CD14-positive monocyte (primary cell): Measurements from ENCODE around the gene ITSN1. TPM values are rescaled to one million over a fixed set of nuclear protein-coding genes. Genes with fewer than 3 reads are reported as not detected.
A peak's percentile ranks its signal among the peaks of the same experiment; 100 is the strongest.

Experiments used
- DNase-seq, 3 donors: peaks; one replicate each; pipeline ENCODE4 v3.0.0-alpha.2; 2011 to 2022
- H2AFZ ChIP-seq: 2 replicates; pipeline ENCODE4 v1.6.0; 2012; ENCODE audit warnings: mild to moderate bottlenecking, low read depth, low read length, inconsistent platforms; ENCODE audit not compliant: insufficient read depth, poor library complexity, severe bottlenecking
- H3K27ac ChIP-seq, 2 donors: 1 replicate in 1 of 2; 2 replicates in 1 of 2; pipeline ENCODE4 v1.5.1; 2012 to 2013; ENCODE audit warnings: low read length in 2 of 2, control low read depth in 1 of 2, inconsistent platforms in 1 of 2, low read depth in 1 of 2, mild to moderate bottlenecking in 1 of 2
- H3K27me3 ChIP-seq, 2 donors: one replicate each; pipeline versions ENCODE4 v1.6.0 to v1.6.1; 2011 to 2013; ENCODE audit warnings: low read length in 2 of 2; ENCODE audit not compliant: control insufficient read depth in 2 of 2, insufficient read depth in 2 of 2
- H3K36me3 ChIP-seq, 2 donors: replicated peaks in 1 of 2; 1 replicate in 1 of 2; 2 replicates in 1 of 2; pipeline versions ENCODE4 v1.5.1 to v1.6.1; 2012 to 2013; ENCODE audit warnings: low read length in 2 of 2, control low read depth in 1 of 2, inconsistent platforms in 1 of 2, mild to moderate bottlenecking in 1 of 2; ENCODE audit not compliant: insufficient read depth in 2 of 2, control insufficient read depth in 1 of 2
- H3K4me1 ChIP-seq, 2 donors: 1 replicate in 1 of 2; 2 replicates in 1 of 2; pipeline versions ENCODE4 v1.5.1 to v1.6.1; 2012 to 2013; ENCODE audit warnings: low read length in 2 of 2, control low read depth in 1 of 2, inconsistent platforms in 1 of 2, mild to moderate bottlenecking in 1 of 2, moderate library complexity in 1 of 2; ENCODE audit not compliant: insufficient read depth in 2 of 2, control insufficient read depth in 1 of 2
- H3K4me2 ChIP-seq: replicated peaks from 2 replicates; pipeline ENCODE3; 2012; ENCODE audit warnings: low read length, moderate library complexity, mild to moderate bottlenecking; ENCODE audit not compliant: poor library complexity, severe bottlenecking; ENCODE audit errors: extremely low read depth
- H3K4me3 ChIP-seq, 3 experiments: fragments of 200-600 bp in 1 of 3; sonication (generic) in 1 of 3; replicated peaks in 1 of 3; 1 replicate in 2 of 3; 2 replicates in 1 of 3; pipeline ENCODE4 v1.5.1; 2011 to 2013; ENCODE audit warnings: low read length in 3 of 3, mild to moderate bottlenecking in 3 of 3, control low read depth in 2 of 3, low read depth in 2 of 3, inconsistent platforms in 1 of 3, moderate library complexity in 1 of 3
- H3K79me2 ChIP-seq: 2 replicates; pipeline ENCODE4 v1.6.0; 2012; ENCODE audit warnings: mild to moderate bottlenecking, control low read depth, inconsistent platforms, low read length, moderate library complexity; ENCODE audit not compliant: insufficient read depth
- H3K9ac ChIP-seq: 2 replicates; pipeline ENCODE4 v1.6.0; 2017; ENCODE audit warnings: low read length, mild to moderate bottlenecking; ENCODE audit not compliant: insufficient read depth, poor library complexity, severe bottlenecking
- H3K9me3 ChIP-seq, 2 donors: replicated peaks in 1 of 2; 1 replicate in 1 of 2; 2 replicates in 1 of 2; pipeline versions ENCODE4 v1.5.1 to v1.6.1; 2012 to 2013; ENCODE audit warnings: low read length in 2 of 2, control low read depth in 1 of 2; ENCODE audit not compliant: control insufficient read depth in 1 of 2, insufficient read depth in 1 of 2
- H4K20me1 ChIP-seq: 2 replicates; pipeline ENCODE4 v1.6.0; 2012; ENCODE audit warnings: mild to moderate bottlenecking, low read length, control low read depth, moderate library complexity; ENCODE audit not compliant: insufficient read depth
- H3K27ac Mint-ChIP-seq, 7 donors: one replicate each; pipeline ENCODE4 v1.8.0; 2020; ENCODE audit warnings: mild to moderate bottlenecking in 7 of 7, mixed read lengths in 7 of 7, moderate library complexity in 6 of 7, inconsistent platforms in 2 of 7
- H3K27me3 Mint-ChIP-seq, 3 donors: one replicate each; pipeline ENCODE4 v1.8.0; 2021 to 2022; ENCODE audit warnings: low read depth in 3 of 3, mild to moderate bottlenecking in 3 of 3, mixed read lengths in 3 of 3, moderate library complexity in 3 of 3, inconsistent platforms in 1 of 3
- H3K36me3 Mint-ChIP-seq, 2 donors: one replicate each; pipeline ENCODE4 v1.8.0; 2020; ENCODE audit warnings: mixed read lengths in 2 of 2, inconsistent platforms in 1 of 2, mild to moderate bottlenecking in 1 of 2
- H3K4me1 Mint-ChIP-seq: one replicate; pipeline ENCODE4 v1.8.0; 2020; ENCODE audit warnings: mild to moderate bottlenecking, mixed read lengths
- H3K4me3 Mint-ChIP-seq, 2 donors: one replicate each; pipeline ENCODE4 v1.8.0; 2020; ENCODE audit warnings: mild to moderate bottlenecking in 2 of 2, mixed read lengths in 2 of 2, moderate library complexity in 1 of 2
- H3K9me3 Mint-ChIP-seq, 7 donors: one replicate each; pipeline ENCODE4 v1.8.0; 2020 to 2022; ENCODE audit warnings: mixed read lengths in 7 of 7, mild to moderate bottlenecking in 6 of 7, moderate library complexity in 6 of 7, inconsistent platforms in 2 of 7
- CTCF ChIP-seq: fragments of 200-600 bp; IDR thresholded peaks from one replicate; pipeline ENCODE4 v1.8.0; 2022; ENCODE audit warnings: antibody characterized with exemption, mild to moderate bottlenecking
- WGBS: methylation state at CpG from one replicate; pipeline ENCODE4 v1.1.5; 2013; ENCODE audit warnings: missing lambda C conversion rate; ENCODE audit not compliant: insufficient coverage; 5-methylcytosine and 5-hydroxymethylcytosine counted together
- intact Hi-C, 2 donors: fragments of 100-400 bp; cut with micrococcal nuclease; formaldehyde crosslinking; loops; one replicate each; pipeline versions ENCODE4 v1.15.0 to v1.15.1; 2023
- polyA plus RNA-seq, 3 donors: library from polyadenylated mRNA; depleted of rRNA in 1 of 3; unstranded in 2 of 3; stranded (reverse) in 1 of 3; fragments of 300-500 nt in 2 of 3; fragments of >200 nt in 1 of 3; fragmentation: Illumina TruSeq in 2 of 3; gene quantifications; 1 replicate in 2 of 3; 2 replicates in 1 of 3; pipeline ENCODE4 v1.2.3, GENCODE V29; 2012 to 2021

The ITSN1 gene
- polyA plus RNA-seq, 3 donors: 4.7 to 10.3 (median 5.1) TPM

GRCh38 chr21:33668180-33668579 is 25.9 kb downstream of the ITSN1 start:
- no peaks in the 10 kb centered on the region for H3K9me3 ChIP-seq
- DNase-seq: no peak
- no peak for TF ChIP-seq CTCF
- H3K36me3 ChIP-seq: no peaks in the 10 kb centered on the region
- no peak overlapping the region for H3K27ac ChIP-seq
- Mint-ChIP-seq H3K27me3 (no peaks in the 10 kb centered on the region), H3K27ac (peak overlapping the region in 1 of 7 donors; percentile 46), H3K4me1 (peaks cover 15% of the 10 kb centered on the region), H3K4me3 (no peak overlapping the region), H3K36me3 (no peaks in the 10 kb centered on the region), H3K9me3 (no peaks in the 10 kb centered on the region)
- H3K4me3 ChIP-seq: no peak overlapping the region
- H3K4me2 ChIP-seq: no peak overlapping the region
- H3K27me3 ChIP-seq: no peaks in the 10 kb centered on the region
- no CpG with 5 or more reads among the region's 4 CpGs for WGBS
- peaks cover 4 to 6% of the 10 kb centered on the region in 2 donors for H3K4me1 ChIP-seq
- no peak overlapping the region for H2AFZ ChIP-seq
- peaks cover 8% of the 10 kb centered on the region for H3K79me2 ChIP-seq
- no peak overlapping the region for H3K9ac ChIP-seq
- no peaks in the 10 kb centered on the region for H4K20me1 ChIP-seq
- intact Hi-C loops: no loop called here

- no peak overlapping the region for H2AFZ ChIP-seq
- intact Hi-C loops: no loop called here
- no peak overlapping the region for H3K27ac ChIP-seq
- Mint-ChIP-seq H3K27me3 (no peaks in the 10 kb centered on the region), H3K4me3 (no peak overlapping the region), H3K9me3 (no peaks in the 10 kb centered on the region), H3K4me1 (peaks cover 15% of the 10 kb centered on the region), H3K27ac (peak overlapping the region in 2 of 7 donors; percentile 28 to 46), H3K36me3 (no peaks in the 10 kb centered on the region)
- H3K36me3 ChIP-seq: no peaks in the 10 kb centered on the region
- no peaks in the 10 kb centered on the region for H3K27me3 ChIP-seq
- peaks cover 4 to 6% of the 10 kb centered on the region in 2 donors for H3K4me1 ChIP-seq
- peaks cover 8% of the 10 kb centered on the region for H3K79me2 ChIP-seq
- H3K9ac ChIP-seq: no peak overlapping the region
- H3K9me3 ChIP-seq: no peaks in the 10 kb centered on the region
- 100% methylated on average over 1 of the region's 2 CpGs for WGBS
- no peak overlapping the region for H3K4me2 ChIP-seq
- no peaks in the 10 kb centered on the region for H4K20me1 ChIP-seq
- no peak for DNase-seq
- H3K4me3 ChIP-seq: no peak overlapping the region
- no peak for TF ChIP-seq CTCF
Observed at GRCh38 chr21:33668620-33669019, 26.3 kb downstream of the ITSN1 start.
